Measurements from ENCODE around the gene ASTN1.

ASTN1 gene

DNA sequence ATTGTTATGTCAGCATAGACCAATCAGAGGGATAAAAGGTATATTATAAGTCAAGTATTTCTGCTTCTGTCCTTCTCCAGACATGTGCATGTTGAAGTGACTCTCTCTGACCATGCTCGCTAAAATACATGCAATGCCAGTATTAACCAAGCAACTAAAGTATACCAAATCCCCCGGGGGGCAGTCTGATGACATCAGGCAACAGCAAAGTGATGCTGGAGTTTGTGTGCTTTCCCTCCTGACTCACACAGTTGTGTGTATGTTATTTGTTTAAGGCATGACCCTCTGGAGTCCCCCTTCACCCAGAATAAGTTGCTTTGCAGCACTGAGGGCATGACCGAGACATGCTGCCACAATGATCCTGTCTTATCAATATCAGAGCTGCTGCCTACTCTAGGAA, 8.4 kb upstream of the ASTN1 start:
- H3K9ac ChIP-seq (ENCODE audit: insufficient read length) = no peak overlapping the region
- H3K4me3 ChIP-seq = no peak overlapping the region
- no peak for DNase-seq (ENCODE audit: low read depth, low spot score)
- H3K36me3 ChIP-seq (ENCODE audit: insufficient read depth, low read length) = no peaks in the 10 kb centered on the region
- TF ChIP-seq FOXP2 (optimal IDR thresholded peaks at IDR 0.05; ENCODE audit: control extremely low read depth, extremely low read length, insufficient read depth) = no peak
- TF ChIP-seq EZH2 (IDR thresholded peaks at IDR 0.05) = no peak
- TF ChIP-seq POLR2AphosphoS5 (IDR thresholded peaks at IDR 0.05; ENCODE audit: borderline replicate concordance, low read depth, low read length) = no peak
- no peaks in the 10 kb centered on the region for H3K9me3 ChIP-seq (ENCODE audit: low read depth, low read length)
- H3K27ac ChIP-seq = no peak overlapping the region

DNA sequence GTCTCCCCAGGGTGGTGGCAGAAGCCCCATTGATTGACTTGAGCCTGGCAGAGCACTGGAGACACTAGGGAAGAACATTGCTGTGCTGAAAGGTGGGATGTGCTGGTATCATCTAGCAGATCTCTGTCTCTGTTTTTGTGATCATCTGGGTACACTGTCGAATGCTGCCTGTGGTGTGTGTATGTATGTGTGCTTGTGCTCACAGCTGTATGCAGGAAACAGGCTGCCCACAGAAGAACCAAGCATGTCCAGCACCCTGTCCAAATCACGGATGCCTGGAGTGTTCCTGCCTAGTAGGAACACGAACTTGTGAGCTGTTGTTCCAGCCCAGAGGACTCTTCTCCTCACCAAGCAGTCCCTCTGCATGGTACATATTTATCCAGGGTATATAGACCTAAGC, 7.8 kb upstream of the ASTN1 start:
- no peak for DNase-seq (ENCODE audit: low read depth, low spot score)
- H3K36me3 ChIP-seq (ENCODE audit: insufficient read depth, low read length) = no peaks in the 10 kb centered on the region
- no peaks in the 10 kb centered on the region for H3K9me3 ChIP-seq (ENCODE audit: low read depth, low read length)
- no peak overlapping the region for H3K27ac ChIP-seq
- no peak overlapping the region for H3K9ac ChIP-seq (ENCODE audit: insufficient read length)
- H3K4me3 ChIP-seq = no peak overlapping the region
- TF ChIP-seq POLR2AphosphoS5 (IDR thresholded peaks at IDR 0.05; ENCODE audit: borderline replicate concordance, low read depth, low read length) (no peak), EZH2 (IDR thresholded peaks at IDR 0.05) (no peak), FOXP2 (optimal IDR thresholded peaks at IDR 0.05; ENCODE audit: control extremely low read depth, extremely low read length, insufficient read depth) (no peak)

DNA sequence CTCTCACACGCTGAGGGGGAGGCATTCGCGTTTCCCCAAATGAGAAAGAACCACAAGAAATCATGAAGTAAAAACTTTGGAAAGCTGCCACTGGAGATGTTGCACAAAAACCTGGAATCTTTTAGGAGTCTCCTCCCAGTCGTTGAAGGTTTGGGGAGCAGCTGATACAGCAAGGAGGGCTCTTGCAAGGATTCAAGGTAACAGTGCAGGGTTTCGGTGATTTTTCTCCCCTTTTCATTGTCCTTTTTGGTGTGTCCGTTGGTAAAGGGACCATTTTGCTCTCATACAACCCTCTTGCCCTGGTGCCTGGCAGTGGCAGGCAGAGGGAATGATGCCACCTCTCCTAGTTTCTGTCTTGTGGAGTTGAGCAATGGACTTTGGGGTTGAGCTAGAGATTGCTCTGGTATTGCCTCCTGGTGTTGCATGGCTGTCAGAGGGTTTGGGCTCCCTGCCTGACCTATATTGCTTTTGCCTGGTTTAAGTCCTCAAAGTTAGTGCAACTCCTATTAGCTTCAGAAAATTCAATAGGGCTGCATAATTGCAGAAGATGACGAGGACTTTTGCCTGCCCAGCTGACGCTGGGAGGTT, 7.1 kb upstream of the ASTN1 start:
- Histone ChIP-seq H3K36me3 (ENCODE audit: insufficient read depth, low read length) (no peaks in the 10 kb centered on the region), H3K27ac (no peak overlapping the region), H3K4me3 (no peak overlapping the region), H3K9me3 (ENCODE audit: low read depth, low read length) (no peaks in the 10 kb centered on the region), H3K9ac (ENCODE audit: insufficient read length) (no peak overlapping the region)
- no peak for TF ChIP-seq POLR2AphosphoS5 (IDR thresholded peaks at IDR 0.05; ENCODE audit: borderline replicate concordance, low read depth, low read length)
- TF ChIP-seq FOXP2 (optimal IDR thresholded peaks at IDR 0.05; ENCODE audit: control extremely low read depth, extremely low read length, insufficient read depth) = no peak
- no peak for TF ChIP-seq EZH2 (IDR thresholded peaks at IDR 0.05)
- no peak for DNase-seq (ENCODE audit: low read depth, low spot score)

DNA sequence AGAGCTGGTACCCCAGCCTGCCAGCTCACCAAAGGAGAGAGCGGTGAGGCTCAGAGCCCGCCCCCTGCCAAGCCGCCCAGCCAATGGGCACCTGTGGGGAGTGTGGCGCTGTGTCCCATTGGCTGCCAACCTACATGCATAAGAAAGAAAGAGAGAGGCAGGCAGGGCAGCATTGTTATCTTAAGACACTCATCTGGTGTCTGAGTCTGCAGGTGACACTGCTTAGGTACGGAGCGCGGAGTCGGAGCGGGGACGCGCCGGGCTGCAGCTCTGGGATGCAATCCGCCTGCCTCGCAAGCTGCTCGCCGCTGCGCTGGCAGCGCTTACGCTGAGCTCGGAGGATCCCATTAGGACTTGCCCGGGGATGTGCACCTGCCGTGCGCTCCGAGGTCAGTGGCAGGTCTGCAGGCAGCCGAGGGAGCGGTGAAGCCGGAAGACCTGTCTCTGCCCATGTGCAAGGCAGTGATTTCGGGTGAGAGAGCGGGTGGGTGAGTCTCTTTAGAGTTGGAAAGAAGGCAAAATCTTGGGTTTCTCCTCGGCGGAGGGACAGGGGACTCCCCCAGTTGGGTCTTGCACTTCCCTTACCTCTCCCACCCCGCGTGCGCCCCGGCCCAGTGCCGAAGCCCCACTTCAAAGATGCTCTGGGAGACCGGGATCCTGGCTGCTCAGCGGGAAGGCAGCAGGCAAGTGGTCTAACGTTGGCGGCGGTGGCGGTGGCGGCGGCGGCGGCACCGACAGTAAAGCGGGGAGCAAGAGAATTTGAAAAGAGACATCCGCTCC, 6.4 kb upstream of the ASTN1 start, which contains the start of gene BRINP2:
TSS of gene BRINP2 (plus strand) at position 203 of the 780 bp plus-strand sequence. CDS start 58,919 bp downstream, outside the sequence.
- no peak for TF ChIP-seq POLR2AphosphoS5 (IDR thresholded peaks at IDR 0.05; ENCODE audit: borderline replicate concordance, low read depth, low read length)
- no peak for TF ChIP-seq EZH2 (IDR thresholded peaks at IDR 0.05)
- no peak for TF ChIP-seq FOXP2 (optimal IDR thresholded peaks at IDR 0.05; ENCODE audit: control extremely low read depth, extremely low read length, insufficient read depth)
- no peak within 1 kb of the TSS for H3K9ac ChIP-seq (ENCODE audit: insufficient read length)
- no peak within 1 kb of the TSS for H3K27ac ChIP-seq
- H3K9me3 ChIP-seq (ENCODE audit: low read depth, low read length) = no peaks in the 10 kb centered on the region
- no peaks in the 10 kb centered on the region for H3K36me3 ChIP-seq (ENCODE audit: insufficient read depth, low read length)
- peak within 1 kb of the TSS; percentile 54 for H3K4me3 ChIP-seq
- DNase-seq (ENCODE audit: low read depth, low spot score) = no peak

DNA sequence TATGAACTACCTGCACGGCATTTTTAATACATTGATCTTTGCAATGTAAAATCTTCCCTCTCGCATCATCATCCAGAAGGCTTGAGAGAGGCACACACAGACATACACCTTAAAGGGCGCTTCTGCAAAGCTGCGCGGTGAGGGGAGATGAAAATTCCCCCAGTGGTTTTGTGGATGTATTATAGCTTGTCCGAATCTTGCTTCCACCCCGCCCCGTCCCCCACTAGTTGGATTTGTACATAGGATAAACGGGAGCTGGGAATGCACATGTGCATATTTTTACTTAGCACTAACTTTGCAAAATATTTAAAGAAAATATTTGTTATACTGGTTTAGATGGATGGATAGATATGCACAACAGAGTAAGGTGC, 542 bp upstream of the ASTN1 start:
- DNase-seq (ENCODE audit: low read depth, low spot score) = no peak
- TF ChIP-seq FOXP2 (optimal IDR thresholded peaks at IDR 0.05; ENCODE audit: control extremely low read depth, extremely low read length, insufficient read depth) = no peak
- TF ChIP-seq EZH2 (IDR thresholded peaks at IDR 0.05) = no peak
- no peak for TF ChIP-seq POLR2AphosphoS5 (IDR thresholded peaks at IDR 0.05; ENCODE audit: borderline replicate concordance, low read depth, low read length)
- no peaks in the 10 kb centered on the region for H3K9me3 ChIP-seq (ENCODE audit: low read depth, low read length)
- no peaks in the 10 kb centered on the region for H3K36me3 ChIP-seq (ENCODE audit: insufficient read depth, low read length)
- no peak overlapping the region for H3K27ac ChIP-seq
- H3K9ac ChIP-seq (ENCODE audit: insufficient read length) = no peak overlapping the region
- H3K4me3 ChIP-seq = no peak overlapping the region

DNA sequence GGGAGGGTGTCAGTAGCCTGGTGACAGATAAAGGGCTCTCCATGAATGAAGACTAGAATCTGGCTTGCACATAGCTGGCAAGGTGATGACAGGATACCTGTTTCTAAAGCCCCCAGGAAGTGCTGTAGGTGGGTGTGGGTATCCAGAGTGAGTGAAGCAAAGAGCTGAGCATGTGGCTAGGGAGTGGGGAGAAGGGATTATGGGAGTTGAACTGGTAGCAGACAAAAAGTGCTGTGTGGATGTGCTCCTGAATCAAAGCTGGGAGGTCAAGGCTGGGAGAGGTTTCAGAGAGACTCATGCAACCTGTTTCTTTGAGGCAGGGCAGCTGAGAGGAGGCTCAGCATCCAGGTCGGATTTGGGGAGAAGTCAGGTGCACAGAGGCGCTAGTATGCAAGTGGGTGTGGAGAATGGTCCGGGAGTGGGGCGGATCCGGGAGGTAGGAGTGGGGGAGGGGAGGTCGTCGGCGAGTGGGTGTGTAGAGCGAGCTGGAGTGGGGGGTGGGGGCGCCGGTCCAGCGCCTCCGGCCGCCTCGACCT, 600 bp downstream of the ASTN1 start:
- H3K27ac ChIP-seq = no peak overlapping the region
- TF ChIP-seq FOXP2 (optimal IDR thresholded peaks at IDR 0.05; ENCODE audit: control extremely low read depth, extremely low read length, insufficient read depth) = no peak
- no peak for TF ChIP-seq POLR2AphosphoS5 (IDR thresholded peaks at IDR 0.05; ENCODE audit: borderline replicate concordance, low read depth, low read length)
- TF ChIP-seq EZH2 (IDR thresholded peaks at IDR 0.05) = no peak
- H3K9me3 ChIP-seq (ENCODE audit: low read depth, low read length) = no peaks in the 10 kb centered on the region
- no peak overlapping the region for H3K9ac ChIP-seq (ENCODE audit: insufficient read length)
- DNase-seq (ENCODE audit: low read depth, low spot score) = no peak
- no peaks in the 10 kb centered on the region for H3K36me3 ChIP-seq (ENCODE audit: insufficient read depth, low read length)
- H3K4me3 ChIP-seq = no peak overlapping the region; the same call in 1 of the 2 replicates

DNA sequence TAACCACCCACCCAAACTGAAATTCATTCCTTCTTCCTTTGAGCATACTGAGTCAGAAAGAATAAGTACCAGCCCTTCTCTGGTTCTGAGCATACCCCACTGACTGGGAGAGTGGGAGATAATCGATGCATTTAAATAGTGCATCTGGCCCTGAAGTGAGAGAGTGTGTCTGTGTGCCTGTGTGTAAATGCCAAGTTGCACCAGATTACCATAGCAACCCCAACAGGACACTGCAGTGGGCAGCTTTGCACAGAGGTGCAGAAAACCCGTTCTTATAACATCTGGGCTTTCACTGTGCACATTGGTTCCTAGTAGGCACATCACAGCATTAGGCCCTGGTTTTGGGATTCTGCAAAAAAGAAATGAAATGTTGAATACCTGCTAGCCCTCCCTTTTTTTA, 2.3 kb downstream of the ASTN1 start:
- Histone ChIP-seq H3K9ac (ENCODE audit: insufficient read length) (no peak overlapping the region), H3K36me3 (ENCODE audit: insufficient read depth, low read length) (no peaks in the 10 kb centered on the region), H3K27ac (no peak overlapping the region), H3K4me3 (no peak overlapping the region), H3K9me3 (ENCODE audit: low read depth, low read length) (no peaks in the 10 kb centered on the region)
- TF ChIP-seq POLR2AphosphoS5 (IDR thresholded peaks at IDR 0.05; ENCODE audit: borderline replicate concordance, low read depth, low read length) (no peak), FOXP2 (optimal IDR thresholded peaks at IDR 0.05; ENCODE audit: control extremely low read depth, extremely low read length, insufficient read depth) (no peak), EZH2 (IDR thresholded peaks at IDR 0.05) (no peak)
- DNase-seq (ENCODE audit: low read depth, low spot score) = no peak

DNA sequence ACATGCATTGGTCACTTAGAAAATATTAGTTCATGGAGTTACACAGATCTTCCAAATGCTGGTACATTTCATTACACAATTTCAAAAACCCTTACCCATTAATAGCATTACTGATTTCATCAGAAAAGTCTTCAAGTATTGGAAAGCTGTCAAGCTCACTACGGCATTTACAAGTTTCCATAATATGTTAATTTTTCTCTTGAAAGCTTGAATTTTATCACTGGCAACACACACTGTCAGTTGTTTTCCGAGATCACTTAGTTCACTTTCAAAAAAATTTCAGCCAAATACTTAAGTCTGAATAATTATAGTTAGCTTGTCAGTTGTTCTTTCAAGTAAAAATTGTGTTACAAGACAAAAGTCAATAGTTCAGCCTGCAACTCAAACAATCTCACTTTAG, 18.0 kb downstream of the ASTN1 start:
- Histone ChIP-seq H3K9ac (ENCODE audit: insufficient read length) (no peak overlapping the region), H3K36me3 (ENCODE audit: insufficient read depth, low read length) (no peaks in the 10 kb centered on the region), H3K27ac (no peak overlapping the region), H3K9me3 (ENCODE audit: low read depth, low read length) (no peaks in the 10 kb centered on the region), H3K4me3 (no peak overlapping the region)
- TF ChIP-seq EZH2 (IDR thresholded peaks at IDR 0.05) = no peak
- no peak for TF ChIP-seq POLR2AphosphoS5 (IDR thresholded peaks at IDR 0.05; ENCODE audit: borderline replicate concordance, low read depth, low read length)
- TF ChIP-seq FOXP2 (optimal IDR thresholded peaks at IDR 0.05; ENCODE audit: control extremely low read depth, extremely low read length, insufficient read depth) = no peak
- no peak for DNase-seq (ENCODE audit: low read depth, low spot score)
